Fibroblast of pulmonary artery (primary cell): ENCODE results near the gene SLC35F4.

ENCODE experiments used
- DNase-seq: peaks from one replicate; pipeline ENCODE4 v3.0.0-alpha.2; 2010; ENCODE audit warnings: low read depth
- H3K4me3 ChIP-seq: replicated peaks from 2 replicates; pipeline ENCODE4 v1.5.1; 2011; ENCODE audit warnings: low read depth, mild to moderate bottlenecking, control low read depth, low read length, moderate library complexity
- CTCF ChIP-seq: IDR thresholded peaks from 2 replicates; pipeline ENCODE4 v1.5.1; 2011; ENCODE audit warnings: mild to moderate bottlenecking, control low read depth, low read length, inconsistent platforms; ENCODE audit errors: missing control alignments

SLC35F4 gene

GRCh38 chr14:57609192-57610075 lies 256.5 kb downstream of the SLC35F4 start:
- H3K4me3 ChIP-seq = no peak overlapping the region

GRCh38 chr14:57607086-57607485 lies 258.8 kb downstream of the SLC35F4 start:
- DNase-seq = no peak
- no peak for TF ChIP-seq CTCF
- no peak overlapping the region for H3K4me3 ChIP-seq

More at GRCh38 chr14:57609192-57610075, 256.5 kb downstream of the SLC35F4 start:
- TF ChIP-seq CTCF = no peak
- no peak for DNase-seq

DNA sequence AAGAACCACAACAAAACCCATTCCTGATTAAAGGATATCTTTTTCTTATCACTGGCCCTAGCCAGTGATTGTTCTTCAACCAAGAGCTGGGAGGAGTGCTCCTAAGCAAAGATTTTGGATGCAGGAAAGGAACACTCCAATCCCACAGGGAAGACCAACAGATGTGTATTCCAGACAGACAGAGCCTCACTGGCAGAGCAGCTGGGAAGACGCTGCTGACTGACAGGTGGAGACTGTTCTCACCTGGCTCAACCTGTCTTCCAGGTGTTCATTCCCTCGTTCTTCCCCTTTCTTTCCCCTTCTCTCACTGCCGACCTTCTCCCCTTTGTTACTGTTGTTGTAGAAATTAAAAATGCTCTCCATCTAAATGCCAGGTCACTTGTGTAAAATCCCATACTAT lies 282.5 kb downstream of the SLC35F4 start:
- DNase-seq = no peak

GRCh38 chr14:57582746-57583145 lies 283.1 kb downstream of the SLC35F4 start:
- no peak for TF ChIP-seq CTCF

More for the DNA sequence above, 282.5 kb downstream of the SLC35F4 start:
- no peak for TF ChIP-seq CTCF
- no peak overlapping the region for H3K4me3 ChIP-seq

GRCh38 chr14:57578801-57579200 lies 287.1 kb downstream of the SLC35F4 start:
- no peak for TF ChIP-seq CTCF
- no peak for DNase-seq
- H3K4me3 ChIP-seq = no peak overlapping the region

More at GRCh38 chr14:57582746-57583145, 283.1 kb downstream of the SLC35F4 start:
- no peak overlapping the region for H3K4me3 ChIP-seq
- DNase-seq = no peak

GRCh38 chr14:57576498-57576897 lies 289.4 kb downstream of the SLC35F4 start:
- TF ChIP-seq CTCF = no peak
- no peak for DNase-seq
- H3K4me3 ChIP-seq = no peak overlapping the region

DNA sequence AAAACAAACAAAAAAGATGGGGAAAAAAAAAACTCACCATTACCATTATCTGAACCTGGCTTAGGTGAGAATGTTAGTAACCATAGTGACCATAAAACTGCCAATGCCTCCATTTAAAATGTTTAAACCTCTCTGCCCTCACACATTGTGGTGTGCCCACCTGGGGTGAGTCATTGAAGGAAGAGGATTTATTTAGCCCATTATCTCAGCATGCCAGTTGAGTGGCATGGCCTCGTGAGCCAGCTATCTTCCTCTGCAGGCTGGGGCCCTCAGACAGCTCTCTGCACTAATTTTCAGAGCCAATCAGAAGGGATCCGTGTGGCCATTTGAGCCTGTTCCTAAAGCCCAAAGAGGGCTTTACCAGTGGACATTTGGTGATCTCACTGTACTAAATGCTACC lies 290.4 kb downstream of the SLC35F4 start:
- DNase-seq = no peak
- no peak overlapping the region for H3K4me3 ChIP-seq
- TF ChIP-seq CTCF = no peak
